ENCODE data around the gene PIM1.

DNA sequence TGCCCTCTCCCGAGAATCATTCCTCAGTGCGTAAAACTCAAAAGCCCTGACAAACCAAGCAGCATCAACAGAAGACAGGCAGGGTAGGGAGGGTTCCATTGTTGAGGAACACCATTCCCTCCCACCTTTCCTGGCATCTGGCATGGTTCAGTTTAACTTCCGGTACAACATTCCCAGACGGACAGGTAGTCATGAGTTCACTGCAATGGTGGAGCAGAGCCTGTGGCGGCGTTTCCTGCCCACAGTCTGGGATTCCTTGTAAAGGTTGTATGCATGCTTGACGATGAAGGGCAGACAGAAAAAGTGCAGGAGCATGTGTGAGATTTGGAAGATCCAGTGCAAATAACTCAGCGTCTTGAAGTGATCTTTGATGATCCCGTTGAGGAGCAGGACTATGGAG lies 42.3 kb downstream of the PIM1 start:
- no peak for TF ChIP-seq MYC (IDR thresholded peaks at IDR 0.05; ENCODE audit: low read depth, low read length)
- TF ChIP-seq, protein P1, sequence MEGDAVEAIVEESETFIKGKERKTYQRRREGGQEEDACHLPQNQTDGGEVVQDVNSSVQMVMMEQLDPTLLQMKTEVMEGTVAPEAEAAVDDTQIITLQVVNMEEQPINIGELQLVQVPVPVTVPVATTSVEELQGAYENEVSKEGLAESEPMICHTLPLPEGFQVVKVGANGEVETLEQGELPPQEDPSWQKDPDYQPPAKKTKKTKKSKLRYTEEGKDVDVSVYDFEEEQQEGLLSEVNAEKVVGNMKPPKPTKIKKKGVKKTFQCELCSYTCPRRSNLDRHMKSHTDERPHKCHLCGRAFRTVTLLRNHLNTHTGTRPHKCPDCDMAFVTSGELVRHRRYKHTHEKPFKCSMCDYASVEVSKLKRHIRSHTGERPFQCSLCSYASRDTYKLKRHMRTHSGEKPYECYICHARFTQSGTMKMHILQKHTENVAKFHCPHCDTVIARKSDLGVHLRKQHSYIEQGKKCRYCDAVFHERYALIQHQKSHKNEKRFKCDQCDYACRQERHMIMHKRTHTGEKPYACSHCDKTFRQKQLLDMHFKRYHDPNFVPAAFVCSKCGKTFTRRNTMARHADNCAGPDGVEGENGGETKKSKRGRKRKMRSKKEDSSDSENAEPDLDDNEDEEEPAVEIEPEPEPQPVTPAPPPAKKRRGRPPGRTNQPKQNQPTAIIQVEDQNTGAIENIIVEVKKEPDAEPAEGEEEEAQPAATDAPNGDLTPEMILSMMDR (IDR thresholded peaks at IDR 0.05; ENCODE audit: low read depth, low read length) = no peak
